ENCODE results near the gene KLF13.

DNA sequence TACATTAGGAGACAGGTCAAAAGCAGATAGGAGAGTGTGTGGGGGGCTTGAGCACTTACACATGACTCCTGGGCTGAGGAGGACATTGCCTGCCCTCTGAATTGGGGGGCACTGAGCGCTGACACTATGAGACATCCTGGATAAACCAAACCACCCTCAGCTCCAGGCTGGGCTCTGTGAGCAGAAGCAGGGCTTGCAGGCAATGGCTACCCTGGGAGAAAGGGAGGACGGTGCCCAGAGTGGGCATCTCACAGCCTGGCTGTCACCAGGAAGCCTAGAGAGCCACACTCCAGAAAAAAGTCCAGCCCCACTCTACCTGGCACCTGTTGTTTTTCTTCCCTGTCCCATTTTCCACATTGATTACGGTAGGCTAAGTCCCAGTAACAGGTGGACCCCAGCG is 8.2 kb upstream of the KLF13 start:
- TF ChIP-seq, protein P1, sequence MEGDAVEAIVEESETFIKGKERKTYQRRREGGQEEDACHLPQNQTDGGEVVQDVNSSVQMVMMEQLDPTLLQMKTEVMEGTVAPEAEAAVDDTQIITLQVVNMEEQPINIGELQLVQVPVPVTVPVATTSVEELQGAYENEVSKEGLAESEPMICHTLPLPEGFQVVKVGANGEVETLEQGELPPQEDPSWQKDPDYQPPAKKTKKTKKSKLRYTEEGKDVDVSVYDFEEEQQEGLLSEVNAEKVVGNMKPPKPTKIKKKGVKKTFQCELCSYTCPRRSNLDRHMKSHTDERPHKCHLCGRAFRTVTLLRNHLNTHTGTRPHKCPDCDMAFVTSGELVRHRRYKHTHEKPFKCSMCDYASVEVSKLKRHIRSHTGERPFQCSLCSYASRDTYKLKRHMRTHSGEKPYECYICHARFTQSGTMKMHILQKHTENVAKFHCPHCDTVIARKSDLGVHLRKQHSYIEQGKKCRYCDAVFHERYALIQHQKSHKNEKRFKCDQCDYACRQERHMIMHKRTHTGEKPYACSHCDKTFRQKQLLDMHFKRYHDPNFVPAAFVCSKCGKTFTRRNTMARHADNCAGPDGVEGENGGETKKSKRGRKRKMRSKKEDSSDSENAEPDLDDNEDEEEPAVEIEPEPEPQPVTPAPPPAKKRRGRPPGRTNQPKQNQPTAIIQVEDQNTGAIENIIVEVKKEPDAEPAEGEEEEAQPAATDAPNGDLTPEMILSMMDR (optimal IDR thresholded peaks at IDR 0.05 in 1 of 3, IDR thresholded peaks at IDR 0.05 in 1 of 3, conservative IDR thresholded peaks at IDR 0.05 in 1 of 3; ENCODE audit: extremely low read depth in 1 of 3, insufficient read depth in 2 of 3, low read length in 3 of 3): no peak
- TF ChIP-seq EZH2 (IDR thresholded peaks at IDR 0.05; ENCODE audit: low read length): no peak
